Endothelial cell of umbilical vein (primary cell): ENCODE results near the gene MZB1. TPM values are rescaled to one million over a fixed set of nuclear protein-coding genes. Genes with fewer than 3 reads are reported as not detected.

Experiments
- polyA plus RNA-seq, 4 experiments: library from polyadenylated mRNA; depleted of rRNA in 3 of 4; stranded (reverse) in 3 of 4; unstranded in 1 of 4; fragments of >200 nt; gene quantifications; 2 replicates each; pipeline versions ENCODE4 v1.2.1 to v1.2.3, GENCODE V29; 2011 to 2012; ENCODE audit warnings: missing spikeins in 1 of 4
- total RNA-seq: library from RNA; stranded (reverse); gene quantifications from 2 replicates; pipeline ENCODE4 v1.2.3, GENCODE V29; 2021

MZB1 gene
- total and polyA plus RNA-seq, 2 donors (not counting 3 experiments of a cell fraction or from before 2014, with no cell fraction given), result not detected

Other genes with a start within 250 kb of the MZB1 start
- 35.4 and 47.6 TPM in 2 replicates for gene SIL1, start 191.5 kb downstream of the MZB1 start, total RNA-seq
- gene SIL1, start 191.5 kb downstream of the MZB1 start, polyA plus RNA-seq, result 67.2 and 110 TPM in 2 replicates
- 158 and 164 TPM in 2 replicates for gene MATR3, start 96.2 kb downstream of the MZB1 start, total RNA-seq
- 52.7 and 64.0 TPM in 2 replicates for gene MATR3, start 96.2 kb downstream of the MZB1 start, polyA plus RNA-seq
- 75.2 and 80.4 TPM in 2 replicates for gene PAIP2, start 48.1 kb downstream of the MZB1 start, total RNA-seq
- gene PAIP2, start 48.1 kb downstream of the MZB1 start, polyA plus RNA-seq, result 39.1 and 52.1 TPM in 2 replicates
- not detected in 2 replicates for gene SLC23A1, start 6.6 kb downstream of the MZB1 start, total RNA-seq
- not detected in 2 replicates for gene SLC23A1, start 6.6 kb downstream of the MZB1 start, polyA plus RNA-seq
- 1.9 and 2.4 TPM in 2 replicates for gene PROB1, start 5.2 kb upstream of the MZB1 start, total RNA-seq
- gene PROB1, start 5.2 kb upstream of the MZB1 start, polyA plus RNA-seq, result 0.40 and 0.47 TPM in 2 replicates
- gene SPATA24, start 14.2 kb upstream of the MZB1 start, total RNA-seq, result 7.8 and 7.9 TPM in 2 replicates
- gene SPATA24, start 14.2 kb upstream of the MZB1 start, polyA plus RNA-seq, result 2.1 and 3.2 TPM in 2 replicates
- gene DNAJC18, start 49.6 kb upstream of the MZB1 start, total RNA-seq, result 51.1 and 52.6 TPM in 2 replicates
- 23.2 and 26.0 TPM in 2 replicates for gene DNAJC18, start 49.6 kb upstream of the MZB1 start, polyA plus RNA-seq
- 365 and 377 TPM in 2 replicates for gene ECSCR, start 72.8 kb upstream of the MZB1 start, total RNA-seq
- gene ECSCR, start 72.8 kb upstream of the MZB1 start, polyA plus RNA-seq, result 1,085 and 1,188 TPM in 2 replicates
- gene SMIM33, start 81.1 kb upstream of the MZB1 start, total RNA-seq, result not detected in 2 replicates
- not detected in 2 replicates for gene SMIM33, start 81.1 kb upstream of the MZB1 start, polyA plus RNA-seq
- gene STING1, start 92.8 kb upstream of the MZB1 start, total RNA-seq, result 108 and 127 TPM in 2 replicates
- gene STING1, start 92.8 kb upstream of the MZB1 start, polyA plus RNA-seq, result 143 and 185 TPM in 2 replicates
- gene UBE2D2, start 171.4 kb upstream of the MZB1 start, total RNA-seq, result 156 and 172 TPM in 2 replicates
- gene UBE2D2, start 171.4 kb upstream of the MZB1 start, polyA plus RNA-seq, result 45.0 and 50.6 TPM in 2 replicates